C4-2B (cell line): ENCODE results near the gene ADM2.

ENCODE experiments used
- CTCF ChIP-seq: fragments of 450-650 bp; conservative IDR thresholded peaks from 2 replicates; pipeline ENCODE4 v1.5.1; 2017; ENCODE audit warnings: mild to moderate bottlenecking
- ZFX ChIP-seq: fragments of 450-650 bp; IDR thresholded peaks from 2 replicates; pipeline ENCODE4 v1.6.1; 2017

GRCh38 chr22:50483556-50483955 is 2.2 kb downstream of the ADM2 start:
- TF ChIP-seq CTCF (no peak), ZFX (no peak)
